GM15510 (cell line): ENCODE measurements around the gene PPIE.

Source experiments
- POLR2A ChIP-seq: IDR thresholded peaks from 3 replicates; pipeline ENCODE4 v1.6.1; 2011; ENCODE audit warnings: borderline replicate concordance; ENCODE audit not compliant: insufficient read length; ENCODE audit errors: extremely low read depth

Gene PPIE

DNA sequence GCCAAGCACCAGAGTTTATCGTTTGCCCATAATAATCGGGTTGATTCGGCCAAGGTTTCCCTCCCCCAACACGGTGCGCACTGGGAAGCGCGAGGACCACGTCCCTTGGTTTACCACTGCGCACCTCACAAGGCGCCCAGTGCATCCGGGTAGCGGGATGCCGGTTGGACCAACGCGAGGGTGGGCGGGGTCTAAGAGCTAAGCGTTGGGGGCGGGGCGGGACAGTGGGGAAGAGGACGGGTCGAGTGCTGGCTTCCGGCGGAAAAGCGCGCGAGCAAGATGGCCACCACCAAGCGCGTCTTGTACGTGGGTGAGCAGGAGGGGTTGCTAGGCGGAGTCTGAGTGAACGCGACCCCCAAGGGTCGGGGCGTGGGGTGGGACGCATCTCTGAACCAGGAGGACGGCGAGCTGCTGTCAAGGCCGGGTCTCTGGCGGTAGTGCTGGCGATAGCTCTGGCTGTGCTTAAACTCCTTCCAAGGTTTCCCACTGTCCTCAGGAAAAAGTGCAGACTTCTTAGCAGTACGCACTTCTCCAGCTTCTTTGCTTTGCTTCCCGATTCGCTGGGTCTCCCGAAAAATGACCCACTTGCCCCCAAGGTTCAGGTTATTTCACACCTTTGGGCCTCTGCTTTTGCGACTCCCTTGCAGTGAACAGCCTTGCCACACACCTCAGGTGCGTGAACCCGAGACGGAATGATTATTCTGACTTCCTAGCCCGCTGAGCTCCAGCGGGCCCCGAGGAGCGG lies at the start of gene PPIE:
Gene PPIE, plus strand, starts transcription at position 261 of the 745 bp plus-strand sequence. Its CDS starts 19 bp downstream, at position 280.
- peak; percentile 87 for TF ChIP-seq POLR2A

- no peak for TF ChIP-seq POLR2A
These were observed 49.5 kb upstream of the PPIE start for GRCh38 chr1:39689214-39689613.

DNA sequence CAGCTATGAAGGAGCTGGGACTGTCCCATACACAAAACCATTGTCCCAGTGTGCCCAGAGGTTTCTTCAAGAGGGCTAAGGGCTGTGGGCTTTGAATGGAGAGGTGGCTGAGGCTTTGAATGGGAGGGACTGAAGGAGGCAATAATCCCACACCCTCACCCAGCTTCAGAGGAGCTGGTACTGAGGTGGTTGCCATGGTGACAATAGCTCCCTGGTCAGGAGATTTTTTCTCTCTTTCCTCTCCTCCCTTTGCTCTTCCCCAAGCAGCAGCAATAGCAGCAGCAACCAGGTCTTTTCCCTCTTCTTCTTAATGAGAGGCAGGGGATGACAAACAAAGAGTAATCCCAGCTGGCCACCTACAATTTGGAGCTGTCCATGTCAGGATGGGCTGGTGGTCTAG lies 49.0 kb upstream of the PPIE start:
- TF ChIP-seq POLR2A = no peak

GRCh38 chr1:39690225-39690624 lies 48.5 kb upstream of the PPIE start:
- no peak for TF ChIP-seq POLR2A

- no peak for TF ChIP-seq POLR2A
These were observed 47.8 kb upstream of the PPIE start for GRCh38 chr1:39690794-39691382.

DNA sequence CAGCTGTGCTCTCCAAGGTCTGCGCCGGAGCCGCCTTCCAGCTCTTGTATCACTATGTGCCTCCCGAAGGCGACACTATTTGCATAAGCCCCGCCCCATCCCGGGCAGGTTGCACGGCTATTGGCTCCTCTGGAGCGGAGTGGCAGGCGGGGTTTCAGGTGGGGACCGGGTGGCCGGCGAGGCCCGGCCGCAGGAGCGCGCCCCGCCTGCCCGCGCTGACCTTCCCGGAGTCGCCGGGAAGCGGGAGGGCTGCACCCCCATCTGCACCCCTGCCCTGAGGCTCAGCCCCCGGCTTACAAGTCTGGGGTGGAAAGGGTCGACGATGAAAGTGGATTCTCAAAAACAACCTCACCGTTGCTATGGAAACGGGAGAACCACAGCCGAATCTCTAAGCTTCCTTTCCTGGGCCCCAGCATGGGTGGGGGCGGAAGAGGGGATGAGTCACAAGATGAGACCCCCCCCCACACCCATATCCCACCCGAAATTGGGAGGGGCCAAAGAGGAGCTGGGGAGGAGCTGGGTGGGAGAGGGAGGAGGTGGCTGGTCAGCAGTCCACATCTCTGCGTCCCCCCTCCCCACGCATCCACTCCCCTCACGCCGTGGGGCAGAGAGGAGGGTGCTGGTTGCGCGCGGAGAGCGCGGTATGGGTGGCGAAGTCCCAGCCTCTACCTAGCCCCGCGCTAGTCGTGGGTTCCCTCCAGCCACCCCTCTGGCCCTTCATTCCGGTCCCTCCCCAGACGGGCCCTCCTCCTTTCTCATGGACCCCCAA lies 47.1 kb upstream of the PPIE start, which contains the start of gene HPCAL4:
Gene HPCAL4, minus strand, starts transcription at position 51 of the 769 bp plus-strand sequence. CDS start 6,830 bp downstream, outside the sequence.
- no peak for TF ChIP-seq POLR2A

DNA sequence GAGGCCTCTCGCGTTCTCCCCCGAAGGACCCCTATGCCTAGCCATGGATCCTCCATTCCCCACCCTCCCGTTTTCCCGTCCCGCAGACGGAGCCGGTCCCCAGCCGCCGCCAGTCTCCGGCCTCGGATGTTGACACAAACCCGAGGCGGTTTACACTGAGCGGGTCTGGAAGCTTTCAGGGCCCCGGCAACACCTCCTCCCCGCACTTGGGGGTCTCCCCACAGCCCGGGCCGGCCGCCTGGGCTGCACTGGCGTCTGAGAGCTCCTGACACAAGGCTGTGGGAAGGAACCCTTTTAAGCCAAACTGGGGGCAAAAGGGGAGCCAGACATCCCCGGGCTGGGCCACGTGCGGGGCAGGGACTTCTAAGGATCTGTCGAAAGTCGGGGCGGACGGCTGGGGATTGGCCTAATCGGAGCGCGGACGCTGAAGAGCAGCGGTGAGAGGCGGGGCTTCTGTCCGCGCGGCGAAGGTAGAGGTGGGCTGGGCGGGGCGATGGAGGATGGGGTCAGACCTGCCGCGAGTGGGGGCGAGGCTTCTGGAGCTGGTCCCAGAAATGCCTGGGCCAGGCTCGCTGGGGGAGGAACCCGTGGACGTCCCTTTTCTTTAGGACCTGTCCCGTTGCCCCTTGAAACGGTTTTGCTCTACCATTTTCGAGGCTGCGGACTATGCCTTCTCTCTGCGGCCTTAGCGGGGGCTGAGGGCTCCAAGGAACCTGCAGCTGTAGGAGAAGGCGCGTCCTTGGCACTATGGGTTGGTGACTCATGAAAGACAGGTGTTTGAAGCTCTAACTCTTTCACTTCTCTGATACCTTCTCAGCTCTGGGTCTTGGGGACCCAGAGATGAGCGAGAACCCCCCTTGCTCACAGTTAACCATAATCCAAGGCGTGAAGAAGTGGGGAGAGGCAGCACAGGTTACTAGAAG lies 46.3 kb upstream of the PPIE start:
- TF ChIP-seq POLR2A = no peak

DNA sequence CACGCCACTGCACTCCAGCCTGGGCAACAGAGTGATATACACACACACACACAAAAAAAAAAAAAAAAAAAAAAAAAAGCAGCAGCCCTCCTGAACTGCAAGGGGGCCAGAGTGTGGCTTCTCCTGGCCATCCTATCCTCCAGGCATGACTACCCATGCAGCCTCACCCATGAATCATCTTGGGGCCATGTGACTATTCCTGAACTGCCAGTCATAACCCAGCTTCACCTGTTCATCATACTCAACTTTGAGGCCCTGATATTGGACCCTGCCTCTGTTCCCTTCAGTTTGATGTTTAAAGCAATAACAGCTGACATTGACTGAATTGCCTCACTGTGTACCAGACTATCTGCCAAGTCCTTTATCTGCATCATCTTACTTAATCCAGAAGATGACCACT lies 44.7 kb upstream of the PPIE start:
- TF ChIP-seq POLR2A = no peak

GRCh38 chr1:39695016-39695415 lies 43.7 kb upstream of the PPIE start:
- TF ChIP-seq POLR2A = no peak

- TF ChIP-seq POLR2A = no peak
These were observed 42.2 kb upstream of the PPIE start for GRCh38 chr1:39696448-39696847.

- no peak for TF ChIP-seq POLR2A
These were observed 40.1 kb upstream of the PPIE start for GRCh38 chr1:39698568-39698967.

- no peak for TF ChIP-seq POLR2A
These were observed 39.3 kb upstream of the PPIE start for GRCh38 chr1:39699419-39699818.

- TF ChIP-seq POLR2A = no peak
These were observed 38.3 kb upstream of the PPIE start for GRCh38 chr1:39700348-39700747.

DNA sequence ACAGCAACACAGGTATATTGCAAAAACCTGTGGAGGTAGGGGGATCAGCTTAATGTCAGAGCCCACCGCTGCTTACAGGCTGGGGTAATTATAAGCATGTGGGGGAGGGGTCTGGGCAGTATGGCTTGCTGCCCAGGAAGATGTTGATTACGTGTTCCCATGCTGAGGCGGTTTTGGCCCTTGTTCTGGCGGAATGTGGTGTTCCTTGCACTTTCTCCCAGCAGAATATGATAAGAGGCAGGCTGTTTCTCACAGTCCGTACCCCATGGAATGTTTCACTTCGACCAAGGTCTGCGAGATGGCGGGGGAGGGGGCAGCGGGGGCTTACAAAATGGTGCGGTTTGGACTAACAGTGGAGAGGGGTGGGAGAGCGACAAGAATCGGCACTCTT lies 37.6 kb upstream of the PPIE start:
- no peak for TF ChIP-seq POLR2A
